K562 (cell line): Measurements from ENCODE around the gene ADD1. TPM values are rescaled to one million over a fixed set of nuclear protein-coding genes. Genes with fewer than 3 reads are reported as not detected.

ENCODE experiments used
- ATAC-seq: fragments of 200-7000 bp; cut with Tn5 transposase; 3 replicates; pipeline ENCODE4 v1.9.1; 2020; ENCODE audit warnings: moderate library complexity
- BruUV-seq: library from RNA; stranded (reverse); fragments of 400-500 nt; replicated peaks from 2 replicates; lab custom pipeline; 2021; lab: Mats Ljungman, UMichigan
- CTCF ChIA-PET: fragments of 300-600 bp; formaldehyde crosslinking; extraction: SDS; loops from one replicate; lab custom pipeline; 2021; ENCODE audit warnings: low intra/inter-chr PET ratio; lab: Yijun Ruan, JAX
- POLR2A ChIA-PET: fragments of 300-600, 350-650 bp; sonication (Branson Sonifier 250); formaldehyde crosslinking; extraction: SDS; loops from one replicate; lab custom pipeline; 2021; ENCODE audit warnings: antibody characterized with exemption, inconsistent platforms; lab: Yijun Ruan, JAX
- DNase-seq, 4 experiments: peaks; one replicate each; pipeline versions ENCODE4 v3.0.0 to v3.0.0-alpha.2; 2011 to 2018; ENCODE audit warnings: low spot score in 3 of 4, mixed read lengths in 3 of 4; ENCODE audit errors: extremely low read depth in 1 of 4
- FAIRE-seq: peaks from 2 replicates; lab custom pipeline; 2011; peaks lifted over from hg19 to GRCh38; lab: Jason Lieb, UNC
- H2AFZ ChIP-seq: 2 replicates; pipeline ENCODE4 v1.6.0; 2011; ENCODE audit warnings: low read depth, low read length, control low read depth, inconsistent platforms
- H3K27ac ChIP-seq: fragments of 200-600 bp; 3 replicates; pipeline ENCODE4 v1.8.0; 2011; ENCODE audit warnings: low read depth, mild to moderate bottlenecking, control low read depth, inconsistent platforms, low read length, moderate library complexity, mixed read lengths; ENCODE audit errors: extremely low read depth
- H3K27me3 ChIP-seq, 2 experiments: fragments of 300-600 bp in 1 of 2; 2 replicates in 1 of 2; 3 replicates in 1 of 2; pipeline versions ENCODE4 v1.6.0 to v1.8.0; 2011; ENCODE audit warnings: inconsistent platforms in 2 of 2, low read length in 2 of 2, mild to moderate bottlenecking in 1 of 2, mixed read lengths in 1 of 2, moderate library complexity in 1 of 2; ENCODE audit not compliant: control insufficient read depth in 2 of 2, insufficient read depth in 2 of 2
- H3K36me3 ChIP-seq: fragments of 300-600 bp; 3 replicates; pipeline ENCODE4 v1.8.0; 2011; ENCODE audit warnings: mild to moderate bottlenecking, low read length, inconsistent platforms; ENCODE audit not compliant: control insufficient read depth, insufficient read depth
- H3K4me1 ChIP-seq, 2 experiments: fragments of 200-600 bp in 1 of 2; replicated peaks in 1 of 2; 2 replicates in 1 of 2; 3 replicates in 1 of 2; pipeline versions ENCODE4 v1.5.1 to v1.8.0; 2011; ENCODE audit warnings: inconsistent platforms in 2 of 2, low read length in 2 of 2, mild to moderate bottlenecking in 1 of 2, mixed read lengths in 1 of 2, moderate library complexity in 1 of 2; ENCODE audit not compliant: control insufficient read depth in 2 of 2, insufficient read depth in 2 of 2
- H3K4me2 ChIP-seq: 2 replicates; pipeline ENCODE4 v1.6.1; 2011; ENCODE audit warnings: low read length, control low read depth, inconsistent platforms, mixed read lengths; ENCODE audit not compliant: insufficient read depth
- H3K4me3 ChIP-seq: fragments of 200-600 bp; sonication (generic), shearing (Covaris generic); 2 replicates; pipeline ENCODE4 v1.5.1; 2016; ENCODE audit warnings: control low read depth, inconsistent platforms
- H3K79me2 ChIP-seq: fragments of 200-600 bp; 3 replicates; pipeline ENCODE4 v1.8.0; 2011; ENCODE audit warnings: low read length, inconsistent platforms; ENCODE audit not compliant: control insufficient read depth, insufficient read depth
- H3K9ac ChIP-seq, 2 experiments: 2 replicates each; pipeline versions ENCODE4 v1.6.0 to v1.6.1; 2011; ENCODE audit warnings: low read depth in 2 of 2, low read length in 2 of 2, control low read depth in 1 of 2, inconsistent platforms in 1 of 2, mild to moderate bottlenecking in 1 of 2, mixed read lengths in 1 of 2; ENCODE audit not compliant: insufficient read depth in 1 of 2
- H3K9me1 ChIP-seq: one replicate; pipeline ENCODE4 v1.6.0; 2011; ENCODE audit warnings: inconsistent platforms, mild to moderate bottlenecking, low read length, moderate library complexity; ENCODE audit not compliant: control insufficient read depth, insufficient read depth
- H3K9me3 ChIP-seq: replicated peaks from 2 replicates; pipeline ENCODE4 v1.5.1; 2011; ENCODE audit warnings: low read depth, low read length, inconsistent platforms; ENCODE audit not compliant: control insufficient read depth, insufficient read depth
- H4K20me1 ChIP-seq: replicated peaks from 2 replicates; pipeline ENCODE4 v1.6.1; 2011; ENCODE audit warnings: low read length, inconsistent platforms, mixed read lengths; ENCODE audit not compliant: control insufficient read depth, insufficient read depth
- HMBOX1 ChIP-seq: sonication (generic); IDR thresholded peaks from 2 replicates; pipeline ENCODE4 v1.6.1; 2016
- TOE1 ChIP-seq, 2 experiments: fragments of 450-650 bp in 1 of 2; sonication (generic) in 1 of 2; formaldehyde crosslinking in 1 of 2; IDR thresholded peaks; 2 replicates each; pipeline versions ENCODE4 v1.7.1 to v1.8.0; 2016 to 2022; ENCODE audit warnings: borderline replicate concordance in 2 of 2, mild to moderate bottlenecking in 2 of 2, antibody characterized with exemption in 1 of 2, inconsistent platforms in 1 of 2, low read depth in 1 of 2, missing genetic modification reagents in 1 of 2, moderate library complexity in 1 of 2
- WGBS: fragments of 100-300 bp; shearing (Covaris generic); methylation state at CpG from one replicate; pipeline ENCODE4 v1.1.6; 2016; ENCODE audit warnings: low coverage, mixed read lengths; ENCODE audit not compliant: insufficient coverage; ENCODE audit errors: missing lambda C conversion rate; 5-methylcytosine and 5-hydroxymethylcytosine counted together
- in situ Hi-C: fragments of 300-500 bp; cut with MboI; formaldehyde crosslinking; loops from 4 replicates; pipeline ENCODE4 v1.15.0; 2018; ENCODE audit warnings: inconsistent platforms, mixed read lengths
- intact Hi-C: fragments of 100-400 bp; cut with micrococcal nuclease; formaldehyde crosslinking; loops from 2 replicates; pipeline ENCODE4 v1.14.2; 2022
- polyA plus RNA-seq, 8 experiments: library from polyadenylated mRNA; depleted of rRNA in 4 of 8; stranded (reverse) in 5 of 8; unstranded in 3 of 8; fragments of >200 nt; fragmentation: Nextera tagmentation in 2 of 8; fragmentation: Illumina TruSeq in 1 of 8; extraction: Ambion mirVana in 2 of 8; extraction: Trizol in 1 of 8; gene quantifications; 2 replicates each; pipeline versions ENCODE4 v1.2.1 to v1.2.3, GENCODE V29; 2011 to 2014; ENCODE audit warnings: inconsistent platforms in 1 of 8, missing spikeins in 1 of 8
- total RNA-seq, 7 experiments: library from RNA; depleted of rRNA in 6 of 7; stranded (reverse); fragments of >200 nt in 6 of 7; fragmentation: Illumina TruSeq in 2 of 7; extraction: Trizol in 2 of 7; gene quantifications; 2 replicates each; pipeline versions ENCODE4 v1.2.1 to v1.2.3, GENCODE V29; 2011 to 2021; ENCODE audit warnings: low replicate concordance in 1 of 7
- TF ChIP-seq, protein P1 (sequence below): sonication (generic); formaldehyde crosslinking; IDR thresholded peaks from 2 replicates; pipeline ENCODE4 v1.8.0; 2022; ENCODE audit warnings: missing genetic modification reagents, mild to moderate bottlenecking, moderate library complexity, borderline replicate concordance

The ADD1 gene
- total and polyA plus RNA-seq, 9 of the 15 experiments (the other 6 are each of a cell fraction or from before 2014, with no cell fraction given) = 17.5 to 153 (median 74.0) TPM

DNA sequence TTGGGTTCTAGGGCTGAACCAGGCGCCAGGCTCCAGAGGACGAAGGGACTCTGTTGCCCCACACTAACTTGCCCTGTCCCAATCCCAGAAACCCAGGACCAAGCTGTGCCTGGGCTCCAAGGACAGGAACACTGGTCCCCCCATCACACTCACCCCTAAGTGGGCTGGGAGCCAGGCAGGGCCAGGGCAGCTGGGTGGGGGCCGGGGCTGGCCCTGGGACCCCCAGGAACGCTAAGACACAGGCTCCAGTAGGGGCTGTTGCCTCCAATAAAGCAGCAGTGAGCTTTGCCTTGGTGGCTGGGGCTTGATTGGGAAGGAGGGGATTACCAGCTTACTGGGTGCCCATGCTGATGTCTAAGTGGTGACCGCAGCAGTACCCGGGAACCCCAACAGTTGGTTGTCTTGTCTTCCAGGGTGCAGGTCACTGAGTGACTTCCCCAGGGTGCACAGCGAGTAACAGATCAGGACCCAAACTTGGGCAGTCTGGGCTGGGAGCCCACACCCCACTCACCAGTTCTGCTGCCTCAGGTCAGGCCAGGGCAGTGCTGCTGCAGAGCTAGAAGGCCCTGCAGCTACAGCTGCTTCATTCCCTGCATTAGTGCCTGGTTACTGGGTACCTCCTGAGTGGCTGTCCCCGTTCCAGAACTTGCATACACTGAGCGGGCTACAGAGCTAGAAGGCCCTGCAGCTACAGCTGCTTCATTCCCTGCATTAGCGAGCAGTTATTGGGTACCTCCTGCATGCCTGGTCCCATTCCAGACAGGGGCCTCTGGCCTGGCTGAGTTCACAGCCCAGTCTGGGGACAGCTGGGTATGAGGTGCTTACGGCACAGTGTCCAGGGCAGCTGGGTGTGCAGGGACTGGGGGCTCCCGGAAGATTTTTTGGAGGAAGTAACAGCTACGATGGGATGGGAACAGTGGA is 9.4 kb upstream of the ADD1 start:
- Histone ChIP-seq H4K20me1 (no peaks in the 10 kb centered on the region), H3K4me3 (no peak overlapping the region), H3K79me2 (no peaks in the 10 kb centered on the region), H3K9ac (no peak overlapping the region), H3K36me3 (no peaks in the 10 kb centered on the region), H3K4me1 (peaks cover 6 to 65% of the 10 kb centered on the region in 2 experiments; a peak in 3 of 5 replicates), H3K27me3 (no peaks in the 10 kb centered on the region), H3K9me1 (no peaks in the 10 kb centered on the region), H3K27ac (no peak overlapping the region), H3K9me3 (no peaks in the 10 kb centered on the region), H3K4me2 (no peak overlapping the region), H2AFZ (no peak overlapping the region)
- intact Hi-C loops (no loop called here), in situ Hi-C loops (no loop called here)
- ATAC-seq = peak; percentile 9
- no TSS peak for BruUV-seq
- 83% methylated on average over 11 of the region's 13 CpGs for WGBS
- TF ChIP-seq HMBOX1 = no peak
- DNase-seq = no peak
- FAIRE-seq = no peak
- ChIA-PET POLR2A (interaction anchor here (0.6 to 1.1 kb wide), 3 partner anchors 9 to 964 kb away, joined by 3 to 4 read pairs (median 4); no protein-coding TSS in a partner anchor), CTCF (no interaction called here)

DNA sequence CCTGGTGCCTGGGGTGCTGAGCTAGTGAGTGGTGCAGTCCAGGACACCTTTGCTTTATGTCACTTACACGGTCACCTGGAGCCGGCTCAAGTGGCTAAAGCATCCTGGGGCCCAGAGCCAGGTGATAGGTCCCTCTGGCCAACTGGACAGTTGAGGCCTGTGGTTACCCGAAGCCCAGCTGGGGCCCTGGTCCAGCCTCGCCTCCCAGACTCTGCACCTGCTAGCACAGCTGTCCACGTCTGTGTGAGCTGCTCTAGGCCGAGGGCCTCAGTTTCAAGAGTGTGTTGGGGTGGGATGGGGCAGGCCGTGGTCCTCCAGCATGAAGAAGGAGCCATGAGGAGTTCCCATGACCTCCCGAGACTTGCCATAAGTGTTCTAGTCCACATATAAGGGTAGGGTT is 7.7 kb upstream of the ADD1 start:
- no peak for ATAC-seq
- CTCF ChIA-PET = no interaction called here
- peaks cover 6 to 54% of the 10 kb centered on the region in 2 experiments; a peak in 3 of 5 replicates for H3K4me1 ChIP-seq
- no peaks in the 10 kb centered on the region for H3K27me3 ChIP-seq
- BruUV-seq = no TSS peak
- H3K4me2 ChIP-seq = no peak overlapping the region
- no peaks in the 10 kb centered on the region for H3K9me1 ChIP-seq
- no peak overlapping the region for H3K27ac ChIP-seq
- intact Hi-C loops = no loop called here
- FAIRE-seq = no peak
- no peaks in the 10 kb centered on the region for H4K20me1 ChIP-seq
- in situ Hi-C loops = no loop called here
- no peak overlapping the region for H3K4me3 ChIP-seq
- H3K9ac ChIP-seq = peak overlapping the region in 1 of 2 experiments; percentile 68; a peak in 1 of 4 replicates
- WGBS = 91% methylated on average over 8 of the region's 8 CpGs
- no peaks in the 10 kb centered on the region for H3K9me3 ChIP-seq
- H3K36me3 ChIP-seq = no peaks in the 10 kb centered on the region
- TF ChIP-seq TOE1 (IDR thresholded peaks at IDR 0.05; ENCODE audit: borderline replicate concordance) (no peak), TOE1 (CRISPR knock-in tag; IDR thresholded peaks at IDR 0.05; ENCODE audit: borderline replicate concordance, low read depth) (no peak)
- TF ChIP-seq, protein P1, sequence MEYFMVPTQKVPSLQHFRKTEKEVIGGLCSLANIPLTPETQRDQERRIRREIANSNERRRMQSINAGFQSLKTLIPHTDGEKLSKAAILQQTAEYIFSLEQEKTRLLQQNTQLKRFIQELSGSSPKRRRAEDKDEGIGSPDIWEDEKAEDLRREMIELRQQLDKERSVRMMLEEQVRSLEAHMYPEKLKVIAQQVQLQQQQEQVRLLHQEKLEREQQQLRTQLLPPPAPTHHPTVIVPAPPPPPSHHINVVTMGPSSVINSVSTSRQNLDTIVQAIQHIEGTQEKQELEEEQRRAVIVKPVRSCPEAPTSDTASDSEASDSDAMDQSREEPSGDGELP (CRISPR knock-in tag) = 0 out of 2 replicates have a peak, but pooled peaks have one; percentile 22
- POLR2A ChIA-PET = interaction anchor here (1.1 to 1.2 kb wide), 2 partner anchors 17 to 26 kb away, joined by 3 to 4 read pairs; no protein-coding TSS in a partner anchor
- no peaks in the 10 kb centered on the region for H3K79me2 ChIP-seq
- no peak overlapping the region for H2AFZ ChIP-seq
- no peak for DNase-seq
